ENCODE data around the gene FPR2. TPM values are rescaled to one million over a fixed set of nuclear protein-coding genes. Genes with fewer than 3 reads are reported as not detected.
"Not testable (repeated sequence)": the region's sequence is repeated elsewhere in the genome, so short reads cannot be mapped to it uniquely, and the experiment has no call there.

FPR2 gene
- total RNA-seq, 2 experiments from 2014 or later = not detected

DNA sequence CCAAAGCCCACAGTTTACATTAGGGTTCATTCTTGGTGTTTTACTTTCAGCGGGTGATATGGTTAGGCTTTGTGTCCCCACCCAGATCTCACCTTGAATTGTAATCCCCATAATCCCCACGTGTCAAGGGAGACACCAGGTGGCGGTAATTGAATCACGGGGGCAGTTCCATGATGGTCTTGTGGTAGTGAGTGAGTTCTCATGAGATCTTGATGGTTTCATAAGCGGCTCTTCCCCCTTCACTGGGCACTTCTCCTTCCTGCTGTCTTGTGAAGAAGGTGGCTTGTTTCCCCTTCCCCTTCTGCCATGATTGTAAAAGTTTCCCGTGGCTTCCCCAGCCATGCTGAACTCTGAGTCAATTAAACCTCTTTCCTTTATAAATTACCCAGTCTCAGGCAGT is 12.0 kb downstream of the FPR2 start:
- H3K9me3 Mint-ChIP-seq (ENCODE audit: low read depth) = no peaks in the 10 kb centered on the region
- H3K36me3 Mint-ChIP-seq (ENCODE audit: low read depth) = no peaks in the 10 kb centered on the region
- ChIA-PET POLR2A (no interaction called here), CTCF (no interaction called here)
- intact Hi-C loops (cut with DNase I, micrococcal nuclease) = loop anchor here (10.0 kb wide), 3 partner anchors 108 to 462 kb away; partner anchors contain the start of gene CEACAM18 (in 1 of the 2)
- peaks cover 5% of the 10 kb centered on the region for H3K4me1 Mint-ChIP-seq
- no peak overlapping the region for H3K27ac Mint-ChIP-seq
- peaks cover 39% of the 10 kb centered on the region for H3K27me3 Mint-ChIP-seq
- ATAC-seq = no peak
- no peak overlapping the region for H3K4me3 Mint-ChIP-seq
- DNase-seq = no peak

DNA sequence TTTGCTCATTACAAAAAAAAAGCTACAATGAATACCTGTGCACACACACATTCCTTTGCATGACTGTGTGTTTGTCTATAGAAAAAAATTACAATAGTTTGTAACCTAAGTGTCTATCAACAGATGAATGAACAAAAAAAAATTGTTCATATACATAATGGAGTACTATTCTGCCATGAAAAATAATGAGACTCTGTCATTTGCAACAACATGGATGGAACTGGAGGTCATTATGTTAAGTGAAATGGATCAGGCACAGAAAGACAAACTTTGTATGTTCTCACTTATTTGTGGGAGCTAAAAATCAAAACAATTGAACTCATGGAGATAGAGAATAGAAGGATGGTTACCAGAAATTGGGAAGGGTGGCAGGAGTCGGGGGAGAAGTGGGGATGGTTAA is 15.6 kb downstream of the FPR2 start:
- H3K4me3 Mint-ChIP-seq; H3K27ac Mint-ChIP-seq; H3K4me1 Mint-ChIP-seq; H3K9me3 Mint-ChIP-seq (ENCODE audit: low read depth); H3K36me3 Mint-ChIP-seq (ENCODE audit: low read depth); POLR2A ChIA-PET; ATAC-seq; DNase-seq: not testable (repeated sequence)
- intact Hi-C loops (cut with DNase I, micrococcal nuclease) = loop anchor here (5.0 to 10.0 kb wide), 6 partner anchors 64 to 458 kb away; partner anchors contain the start of gene CEACAM18 (in 1 of the 2)
- CTCF ChIA-PET = interaction anchor here (1.3 kb wide), 2 partner anchors 72 to 115 kb away, joined by 3 to 5 read pairs; no protein-coding TSS in a partner anchor
- peaks cover 63% of the 10 kb centered on the region for H3K27me3 Mint-ChIP-seq

GRCh38 chr19:51777570-51778462 is 16.8 kb downstream of the FPR2 start:
- Mint-ChIP-seq H3K27me3 (peaks cover 57% of the 10 kb centered on the region), H3K36me3 (ENCODE audit: low read depth) (no peaks in the 10 kb centered on the region), H3K9me3 (ENCODE audit: low read depth) (no peaks in the 10 kb centered on the region), H3K4me3 (no peak overlapping the region), H3K4me1 (peaks cover 6% of the 10 kb centered on the region), H3K27ac (no peak overlapping the region)
- ChIA-PET CTCF (interaction anchor here (0.6 to 1.6 kb wide), 30 partner anchors 9 to 709 kb away, joined by 3 to 6 read pairs (median 4); partner anchors contain the start of gene PPP2R1A), POLR2A (no interaction called here)
- intact Hi-C loops (cut with DNase I, micrococcal nuclease) = loop anchor here (2.0 to 10.0 kb wide), 8 partner anchors 65 to 457 kb away; partner anchors contain the start of gene CEACAM18 (in 1 of the 2)
- ATAC-seq (peak; percentile 74), DNase-seq (peak; percentile 66)

DNA sequence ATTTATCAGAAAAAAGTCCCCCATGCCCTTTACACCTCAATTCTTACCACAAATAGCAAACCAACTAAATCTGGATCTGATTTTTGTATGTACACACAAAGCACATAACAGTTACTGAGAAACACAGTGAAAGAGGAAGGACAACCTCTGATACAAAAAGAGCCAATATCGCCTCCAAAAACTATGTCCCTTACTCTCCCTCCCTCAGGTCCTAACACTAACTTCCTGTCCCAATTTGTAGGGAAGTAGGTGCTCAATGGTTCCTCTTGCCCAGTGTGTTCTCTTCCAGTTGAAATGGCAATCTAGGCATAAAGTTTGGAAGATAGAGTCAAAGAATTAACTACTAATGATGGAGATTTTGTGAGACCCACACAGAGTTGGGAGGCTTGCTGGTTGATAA is 18.2 kb downstream of the FPR2 start:
- Mint-ChIP-seq H3K36me3 (ENCODE audit: low read depth) (no peaks in the 10 kb centered on the region), H3K27me3 (peaks cover 53% of the 10 kb centered on the region), H3K4me3 (no peak overlapping the region), H3K27ac (no peak overlapping the region), H3K9me3 (ENCODE audit: low read depth) (no peaks in the 10 kb centered on the region), H3K4me1 (peaks cover 6% of the 10 kb centered on the region)
- DNase-seq = no peak
- CTCF ChIA-PET = interaction anchor here (0.7 kb wide), 1 partner anchor 132 kb away, joined by 3 read pairs; no protein-coding TSS in a partner anchor
- ATAC-seq = no peak
- intact Hi-C loops (cut with DNase I, micrococcal nuclease) = loop anchor here (2.0 to 10.0 kb wide), 8 partner anchors 66 to 456 kb away; partner anchors contain the start of gene CEACAM18 (in 1 of the 2)
- POLR2A ChIA-PET = no interaction called here

DNA sequence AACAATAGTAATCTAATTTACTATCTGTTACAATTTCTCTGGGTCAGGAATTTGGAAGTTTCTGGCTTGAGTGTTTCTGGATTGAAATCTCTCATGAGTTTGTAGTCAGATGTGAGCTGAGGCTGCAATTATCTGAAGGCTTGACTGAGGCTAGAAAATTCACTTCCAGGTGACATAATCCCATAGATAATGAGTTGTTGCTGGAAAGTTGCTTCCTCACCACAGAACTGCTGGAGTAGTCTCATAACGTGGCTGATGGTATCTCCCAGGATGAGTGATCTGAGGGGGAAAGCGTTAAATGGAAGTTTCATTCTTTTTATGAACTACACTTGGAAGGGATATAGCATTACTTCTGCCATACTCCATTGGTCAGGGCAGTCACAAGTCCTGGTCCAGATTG is 18.7 kb downstream of the FPR2 start:
- Mint-ChIP-seq H3K27ac (no peak overlapping the region), H3K4me1 (peaks cover 6% of the 10 kb centered on the region), H3K36me3 (ENCODE audit: low read depth) (no peaks in the 10 kb centered on the region), H3K4me3 (no peak overlapping the region), H3K27me3 (peaks cover 51% of the 10 kb centered on the region), H3K9me3 (ENCODE audit: low read depth) (no peaks in the 10 kb centered on the region)
- ChIA-PET POLR2A (no interaction called here), CTCF (interaction anchor here (0.7 kb wide), 1 partner anchor 131 kb away, joined by 3 read pairs; no protein-coding TSS in a partner anchor)
- intact Hi-C loops (cut with DNase I, micrococcal nuclease) = loop anchor here (2.0 to 10.0 kb wide), 8 partner anchors 67 to 455 kb away; partner anchors contain the start of gene CEACAM18 (in 1 of the 2)
- DNase-seq (no peak), ATAC-seq (no peak)

DNA sequence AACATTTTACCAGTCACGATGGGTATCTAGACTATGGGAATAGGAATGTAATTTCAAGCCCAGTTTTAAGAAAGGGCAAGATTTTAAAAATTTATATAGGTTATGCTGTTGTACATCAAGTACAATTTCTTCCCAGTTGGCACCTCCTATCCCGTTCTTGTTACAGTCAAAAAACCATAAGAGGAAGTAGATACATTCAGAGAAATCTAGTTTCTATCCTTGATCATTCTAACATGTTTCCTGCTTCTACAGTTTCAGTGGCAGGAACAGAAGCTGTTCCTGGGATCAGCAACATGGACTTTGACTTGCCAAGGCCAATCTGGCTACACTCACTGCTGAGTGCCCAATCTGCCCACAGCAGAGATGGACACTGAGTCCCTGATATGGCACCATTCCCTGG is 19.3 kb downstream of the FPR2 start:
- peaks cover 6% of the 10 kb centered on the region for H3K4me1 Mint-ChIP-seq
- ATAC-seq = no peak
- DNase-seq = no peak
- no peak overlapping the region for H3K4me3 Mint-ChIP-seq
- no peaks in the 10 kb centered on the region for H3K36me3 Mint-ChIP-seq (ENCODE audit: low read depth)
- POLR2A ChIA-PET = no interaction called here
- CTCF ChIA-PET = interaction anchor here (0.9 to 2.0 kb wide), 3 partner anchors 11 to 104 kb away, joined by 3 to 4 read pairs (median 4); no protein-coding TSS in a partner anchor
- intact Hi-C loops (cut with DNase I, micrococcal nuclease) = no loop called here
- peaks cover 47% of the 10 kb centered on the region for H3K27me3 Mint-ChIP-seq
- no peak overlapping the region for H3K27ac Mint-ChIP-seq
- H3K9me3 Mint-ChIP-seq (ENCODE audit: low read depth) = no peaks in the 10 kb centered on the region

- intact Hi-C loops (cut with DNase I, micrococcal nuclease) = loop anchor here in 1 of 2 experiments (2.0 kb wide), 1 partner anchor 359 kb away; no protein-coding TSS in a partner anchor
- DNase-seq (no peak), ATAC-seq (no peak)
- Mint-ChIP-seq H3K27me3 (peaks cover 38% of the 10 kb centered on the region), H3K36me3 (ENCODE audit: low read depth) (no peaks in the 10 kb centered on the region), H3K27ac (no peak overlapping the region), H3K4me1 (peaks cover 10% of the 10 kb centered on the region), H3K9me3 (ENCODE audit: low read depth) (no peaks in the 10 kb centered on the region), H3K4me3 (no peak overlapping the region)
- ChIA-PET CTCF (interaction anchor here (2.0 kb wide), 1 partner anchor 12 kb away, joined by 4 read pairs; no protein-coding TSS in a partner anchor), POLR2A (no interaction called here)
Observed at GRCh38 chr19:51781999-51782398, 21.0 kb downstream of the FPR2 start.

DNA sequence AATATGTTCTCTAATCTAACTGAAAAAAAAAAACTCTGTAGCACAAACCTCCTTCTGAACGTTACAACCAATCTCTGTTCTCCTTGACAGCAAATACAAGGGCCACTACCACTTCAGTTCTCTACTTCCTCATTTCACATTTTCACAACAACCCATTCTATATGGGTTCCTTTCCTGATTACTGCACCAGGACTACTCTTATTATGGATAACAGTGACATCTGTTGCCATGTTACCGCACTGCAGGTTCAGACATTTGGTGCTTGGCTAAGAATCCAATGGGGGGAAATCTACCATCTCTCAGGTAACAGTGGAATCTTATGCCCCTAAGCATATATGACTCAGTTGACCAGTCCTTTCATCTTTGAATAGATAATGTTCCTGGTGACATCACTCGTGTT is 22.4 kb downstream of the FPR2 start:
- peaks cover 4% of the 10 kb centered on the region for H3K4me1 Mint-ChIP-seq
- ATAC-seq = no peak
- intact Hi-C loops (cut with DNase I, micrococcal nuclease) = loop anchor here in 1 of 2 experiments (2.0 kb wide), 1 partner anchor 361 kb away; no protein-coding TSS in a partner anchor

DNA sequence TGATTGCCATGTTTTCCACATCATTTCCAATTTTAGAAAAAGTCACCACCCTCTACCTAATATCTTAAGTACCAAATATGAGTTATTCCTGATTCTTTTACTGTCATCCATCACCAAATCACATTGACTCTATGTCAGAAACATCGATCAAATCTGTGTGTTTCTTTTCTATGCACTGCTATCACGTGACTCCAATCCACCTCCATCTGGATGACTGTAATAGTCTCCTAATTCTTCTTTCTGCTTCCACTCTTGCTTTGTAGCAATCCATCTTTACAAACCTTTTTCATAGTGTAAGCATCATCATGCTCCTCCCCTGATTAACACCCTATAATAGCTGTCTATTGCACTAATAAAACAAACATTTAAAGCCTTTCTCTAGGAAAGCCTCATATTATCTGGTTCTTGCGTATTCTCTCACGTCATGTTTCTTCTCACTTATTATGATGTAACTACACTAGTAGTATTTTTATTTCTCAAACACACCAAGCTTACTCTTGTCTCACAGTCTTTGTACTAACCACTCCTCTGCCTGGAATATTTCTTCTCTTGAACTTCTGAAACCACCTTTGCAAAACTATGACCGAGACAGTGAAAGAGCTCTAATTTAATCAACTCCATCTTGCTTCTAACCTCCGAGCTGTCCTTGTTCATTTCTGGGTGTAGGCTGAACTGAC is 23.3 kb downstream of the FPR2 start:
- Mint-ChIP-seq H3K27ac (no peak overlapping the region), H3K4me1 (peaks cover 4% of the 10 kb centered on the region), H3K9me3 (ENCODE audit: low read depth) (peaks cover 3% of the 10 kb centered on the region), H3K27me3 (peaks cover 24% of the 10 kb centered on the region), H3K36me3 (ENCODE audit: low read depth) (no peaks in the 10 kb centered on the region), H3K4me3 (no peak overlapping the region)
- intact Hi-C loops (cut with DNase I, micrococcal nuclease) = loop anchor here in 1 of 2 experiments (2.0 kb wide), 1 partner anchor 115 kb away; no protein-coding TSS in a partner anchor
- ATAC-seq (no peak), DNase-seq (no peak)
- POLR2A ChIA-PET = no interaction called here
- CTCF ChIA-PET = interaction anchor here (1.1 kb wide), 1 partner anchor 17 kb away, joined by 3 read pairs; no protein-coding TSS in a partner anchor

More for the DNA sequence above, 22.4 kb downstream of the FPR2 start:
- DNase-seq = peak; percentile 40
- Mint-ChIP-seq H3K27ac (no peak overlapping the region), H3K36me3 (ENCODE audit: low read depth) (no peaks in the 10 kb centered on the region), H3K9me3 (ENCODE audit: low read depth) (no peaks in the 10 kb centered on the region), H3K4me3 (no peak overlapping the region), H3K27me3 (peaks cover 25% of the 10 kb centered on the region)
- ChIA-PET CTCF (no interaction called here), POLR2A (no interaction called here)

- POLR2A ChIA-PET = interaction anchor here (0.5 to 0.7 kb wide), 2 partner anchors 37 to 157 kb away, joined by 3 read pairs; no protein-coding TSS in a partner anchor
- H3K9me3 Mint-ChIP-seq (ENCODE audit: low read depth) = peaks cover 3% of the 10 kb centered on the region
- peaks cover 16% of the 10 kb centered on the region for H3K27me3 Mint-ChIP-seq
- CTCF ChIA-PET = interaction anchor here (1.1 kb wide), 1 partner anchor 18 kb away, joined by 3 read pairs; no protein-coding TSS in a partner anchor
- peak; percentile 97 for ATAC-seq
- H3K36me3 Mint-ChIP-seq (ENCODE audit: low read depth) = no peaks in the 10 kb centered on the region
- H3K4me1 Mint-ChIP-seq = peaks cover 4% of the 10 kb centered on the region
- H3K4me3 Mint-ChIP-seq = no peak overlapping the region
- peak; percentile 87 for DNase-seq
- no peak overlapping the region for H3K27ac Mint-ChIP-seq
- intact Hi-C loops (cut with DNase I, micrococcal nuclease) = loop anchor here in 1 of 2 experiments (1.0 to 2.0 kb wide), 7 partner anchors 81 to 446 kb away; partner anchors contain the start of genes ZNF577 and ZNF613
Observed at GRCh38 chr19:51784922-51785690, 24.1 kb downstream of the FPR2 start.

All from activated CD4-positive, alpha-beta T cell treated with anti-CD3 and anti-CD28 coated beads for 36 hours (primary cell).